T-helper 2 cell treated with Interferon-gamma antibody and Interleukin-4, amounts not matched to agents 100 ng/mL and 5 ng/mL, for 36 hours (primary cell): ENCODE results near the gene DCLK3. TPM values are rescaled to one million over a fixed set of nuclear protein-coding genes. Genes with fewer than 3 reads are reported as not detected.

Experiments
- intact Hi-C: fragments of 100-400 bp; cut with micrococcal nuclease; formaldehyde crosslinking; loops from one replicate; pipeline ENCODE4 v1.15.1; 2023
- total RNA-seq: library from RNA; stranded (reverse); gene quantifications from 2 replicates; pipeline ENCODE4 v1.2.3, GENCODE V29; 2022

The DCLK3 gene
- not detected in 2 replicates for total RNA-seq

GRCh38 chr3:36763850-36764703 is at the start of gene DCLK3:
TSS of gene DCLK3 (minus strand) at chr3:36764553. CDS start at chr3:36764263, 290 bp downstream.
- intact Hi-C loops = no loop called here

- intact Hi-C loops = no loop called here
Observed at GRCh38 chr3:36813305-36813704, 49.0 kb upstream of the DCLK3 start.

GRCh38 chr3:36812240-36812639 is 47.9 kb upstream of the DCLK3 start:
- intact Hi-C loops = no loop called here

- intact Hi-C loops = no loop called here
Observed at GRCh38 chr3:36811768-36812167, 47.4 kb upstream of the DCLK3 start.

GRCh38 chr3:36804295-36805055 is 40.1 kb upstream of the DCLK3 start:
- intact Hi-C loops = no loop called here

- intact Hi-C loops = no loop called here
Observed at GRCh38 chr3:36803091-36803791, 38.9 kb upstream of the DCLK3 start.

GRCh38 chr3:36800533-36801116 is 36.3 kb upstream of the DCLK3 start:
- intact Hi-C loops = no loop called here

GRCh38 chr3:36796881-36797280 is 32.5 kb upstream of the DCLK3 start:
- intact Hi-C loops = no loop called here

- intact Hi-C loops = no loop called here
Observed at GRCh38 chr3:36796161-36796560, 31.8 kb upstream of the DCLK3 start.

GRCh38 chr3:36795622-36796021 is 31.3 kb upstream of the DCLK3 start:
- intact Hi-C loops = no loop called here

- intact Hi-C loops = loop anchor here (1.0 kb wide), 2 partner anchors 77 to 166 kb away; no protein-coding TSS in a partner anchor
Observed at GRCh38 chr3:36792342-36792741, 28.0 kb upstream of the DCLK3 start.

- intact Hi-C loops = no loop called here
Observed at GRCh38 chr3:36790765-36791164, 26.4 kb upstream of the DCLK3 start.

- intact Hi-C loops = no loop called here
Observed at GRCh38 chr3:36786921-36787890, 22.9 kb upstream of the DCLK3 start.

- intact Hi-C loops = no loop called here
Observed at GRCh38 chr3:36784138-36784635, 19.8 kb upstream of the DCLK3 start.

- intact Hi-C loops = no loop called here
Observed at GRCh38 chr3:36777424-36778218, 13.3 kb upstream of the DCLK3 start.

- intact Hi-C loops = no loop called here
Observed at GRCh38 chr3:36776436-36776835, 12.1 kb upstream of the DCLK3 start.

GRCh38 chr3:36774052-36774451 is 9.7 kb upstream of the DCLK3 start:
- intact Hi-C loops = no loop called here

- intact Hi-C loops = no loop called here
Observed at GRCh38 chr3:36771931-36772330, 7.6 kb upstream of the DCLK3 start.

- intact Hi-C loops = no loop called here
Observed at GRCh38 chr3:36769926-36770325, 5.6 kb upstream of the DCLK3 start.
